ENCODE results near the gene CACNB2. TPM values are rescaled to one million over a fixed set of nuclear protein-coding genes. Genes with fewer than 3 reads are reported as not detected.

The CACNB2 gene
- total and polyA plus RNA-seq, 10 of the 15 experiments (the other 5 are each of a cell fraction or from before 2014, with no cell fraction given), result 0.62 to 8.1 (median 1.2) TPM

DNA sequence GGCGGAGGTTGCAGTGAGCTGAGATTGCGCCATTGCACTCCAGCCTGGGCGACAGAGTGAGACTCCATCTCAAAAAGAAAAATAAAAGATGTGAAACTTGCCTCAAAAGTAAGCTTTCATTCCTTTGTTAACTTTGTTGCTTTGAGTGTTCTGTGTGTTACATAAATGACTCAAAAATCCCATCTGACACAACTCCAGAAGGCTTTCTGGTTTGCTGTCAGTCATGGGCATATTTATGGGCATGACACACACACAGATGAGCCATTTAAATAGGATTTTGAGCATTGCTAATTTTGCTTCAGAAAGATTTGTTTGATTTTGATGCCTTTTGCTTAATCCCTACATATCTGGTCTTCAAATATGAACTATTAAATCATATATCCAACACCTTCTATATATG is 82.6 kb downstream of the CACNB2 start:
- FAIRE-seq, result no peak
- Histone ChIP-seq H3K27me3 (replicated peaks in 1 of 2; ENCODE audit: control insufficient read depth in 2 of 2, insufficient read depth in 2 of 2, low read length in 1 of 2) (no peaks in the 10 kb centered on the region), H3K9ac (ENCODE audit: control insufficient read depth, insufficient read depth, low read length) (no peak overlapping the region), H2AFZ (ENCODE audit: control insufficient read depth, low read depth, low read length) (no peak overlapping the region), H3K36me3 (ENCODE audit: control insufficient read depth in 2 of 2, insufficient read depth in 2 of 2, low read length in 1 of 2) (no peaks in the 10 kb centered on the region), H3K4me1 (ENCODE audit: control insufficient read depth, insufficient read depth, low read length) (no peaks in the 10 kb centered on the region), H3K4me2 (ENCODE audit: control insufficient read depth, insufficient read depth) (no peak overlapping the region), H4K20me1 (ENCODE audit: control insufficient read depth, insufficient read depth) (no peaks in the 10 kb centered on the region), H3K4me3 (no peak overlapping the region), H3K79me2 (ENCODE audit: control insufficient read depth, insufficient read depth, low read length) (no peaks in the 10 kb centered on the region), H3K9me3 (replicated peaks; ENCODE audit: control insufficient read depth, insufficient read depth, low read length) (no peaks in the 10 kb centered on the region), H3K27ac (ENCODE audit: control insufficient read depth, insufficient read depth) (no peak overlapping the region)
- DNase-seq (ENCODE audit: low read depth, low spot score), result no peak
- POLR2A ChIA-PET, result no interaction called here
- intact Hi-C loops (cut with micrococcal nuclease; ENCODE audit: unreplicated experiment) (no loop called here), in situ Hi-C loops (cut with MboI) (loop anchor here (10.0 kb wide), 1 partner anchor 618 kb away; no protein-coding TSS in a partner anchor)
- ATAC-seq, result peak; percentile 48
- RAD21 ChIA-PET (ENCODE audit: unreplicated experiment), result no interaction called here
- CTCF ChIA-PET, result no interaction called here
- TF ChIP-seq ATF3 (IDR thresholded peaks at IDR 0.05; ENCODE audit: borderline replicate concordance, extremely low read depth, low read depth, low read length), result no peak
- no peak for TF ChIP-seq TBL1XR1 (IDR thresholded peaks at IDR 0.05; ENCODE audit: low read depth, low read length)
- 0 out of 2 replicates have a peak, but pooled peaks have one; percentile 9 for TF ChIP-seq JUNB (IDR thresholded peaks at IDR 0.05)
- no peak for TF ChIP-seq RFX5 (IDR thresholded peaks at IDR 0.05; ENCODE audit: low read depth, low read length)
- WGBS (ENCODE audit: insufficient coverage, insufficient replicate concordance, low lambda C conversion rate, missing lambda C conversion rate), result 31% methylated on average over 3 of the region's 3 CpGs
- SMC1A ChIA-PET (ENCODE audit: uncharacterized antibody, unreplicated experiment), result interaction anchor here (0.8 kb wide), 1 partner anchor 17 kb away, joined by 3 read pairs; no protein-coding TSS in a partner anchor
- no TSS peak for BruUV-seq (replicated peaks)

DNA sequence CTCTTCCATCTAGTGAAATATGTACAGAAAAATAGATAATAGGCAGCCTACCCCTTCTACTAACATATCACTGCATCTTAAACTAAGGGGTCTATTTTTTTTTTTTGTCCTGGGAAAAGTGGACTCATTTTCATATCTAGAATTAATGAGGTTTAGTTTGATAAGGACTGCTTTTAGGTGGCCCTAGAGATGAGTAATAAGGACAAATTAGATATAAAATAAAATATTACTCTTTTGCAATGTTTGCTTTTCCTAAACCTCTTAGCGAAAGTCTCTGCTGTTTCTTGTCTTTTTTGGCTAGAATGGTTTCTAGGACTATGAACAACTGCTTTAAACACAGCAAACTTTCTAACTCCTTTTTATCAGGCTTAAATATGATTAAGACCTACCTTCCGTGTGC is 83.7 kb downstream of the CACNB2 start:
- Histone ChIP-seq H3K4me1 (ENCODE audit: control insufficient read depth, insufficient read depth, low read length) (no peaks in the 10 kb centered on the region), H3K9ac (ENCODE audit: control insufficient read depth, insufficient read depth, low read length) (no peak overlapping the region), H2AFZ (ENCODE audit: control insufficient read depth, low read depth, low read length) (no peak overlapping the region), H3K36me3 (ENCODE audit: control insufficient read depth in 2 of 2, insufficient read depth in 2 of 2, low read length in 1 of 2) (no peaks in the 10 kb centered on the region), H3K4me3 (no peak overlapping the region), H3K27me3 (replicated peaks in 1 of 2; ENCODE audit: control insufficient read depth in 2 of 2, insufficient read depth in 2 of 2, low read length in 1 of 2) (no peaks in the 10 kb centered on the region), H3K27ac (ENCODE audit: control insufficient read depth, insufficient read depth) (no peak overlapping the region), H3K4me2 (ENCODE audit: control insufficient read depth, insufficient read depth) (no peak overlapping the region), H4K20me1 (ENCODE audit: control insufficient read depth, insufficient read depth) (no peaks in the 10 kb centered on the region), H3K9me3 (replicated peaks; ENCODE audit: control insufficient read depth, insufficient read depth, low read length) (no peaks in the 10 kb centered on the region), H3K79me2 (ENCODE audit: control insufficient read depth, insufficient read depth, low read length) (no peaks in the 10 kb centered on the region)
- intact Hi-C loops (cut with micrococcal nuclease; ENCODE audit: unreplicated experiment), result no loop called here
- DNase-seq (ENCODE audit: low read depth, low spot score) (no peak), ATAC-seq (no peak), FAIRE-seq (no peak)
- ChIA-PET RAD21 (ENCODE audit: unreplicated experiment) (interaction anchor here (0.7 kb wide), 1 partner anchor 88 kb away, joined by 3 read pairs; no protein-coding TSS in a partner anchor), CTCF (interaction anchor here (0.7 to 2.4 kb wide), 3 partner anchors 7 to 16 kb away, joined by 3 to 7 read pairs (median 4); no protein-coding TSS in a partner anchor), POLR2A (no interaction called here), SMC1A (ENCODE audit: uncharacterized antibody, unreplicated experiment) (interaction anchor here (0.6 to 1.4 kb wide), 2 partner anchors 9 to 64 kb away, joined by 3 read pairs; no protein-coding TSS in a partner anchor)
- WGBS (ENCODE audit: insufficient coverage, insufficient replicate concordance, low lambda C conversion rate, missing lambda C conversion rate), result 49% methylated on average over 2 of the region's 2 CpGs
- no TSS peak for BruUV-seq (replicated peaks)
- in situ Hi-C loops (cut with MboI), result loop anchor here (10.0 kb wide), 1 partner anchor 619 kb away; no protein-coding TSS in a partner anchor
- no peak for TF ChIP-seq CTCF (IDR thresholded peaks at IDR 0.05 in 2 of 3, conservative IDR thresholded peaks at IDR 0.05 in 1 of 3; ENCODE audit: control insufficient read depth in 2 of 3, extremely low read depth in 1 of 3, insufficient read depth in 1 of 3, low read depth in 3 of 3, low read length in 3 of 3)
- TF ChIP-seq, protein P1, sequence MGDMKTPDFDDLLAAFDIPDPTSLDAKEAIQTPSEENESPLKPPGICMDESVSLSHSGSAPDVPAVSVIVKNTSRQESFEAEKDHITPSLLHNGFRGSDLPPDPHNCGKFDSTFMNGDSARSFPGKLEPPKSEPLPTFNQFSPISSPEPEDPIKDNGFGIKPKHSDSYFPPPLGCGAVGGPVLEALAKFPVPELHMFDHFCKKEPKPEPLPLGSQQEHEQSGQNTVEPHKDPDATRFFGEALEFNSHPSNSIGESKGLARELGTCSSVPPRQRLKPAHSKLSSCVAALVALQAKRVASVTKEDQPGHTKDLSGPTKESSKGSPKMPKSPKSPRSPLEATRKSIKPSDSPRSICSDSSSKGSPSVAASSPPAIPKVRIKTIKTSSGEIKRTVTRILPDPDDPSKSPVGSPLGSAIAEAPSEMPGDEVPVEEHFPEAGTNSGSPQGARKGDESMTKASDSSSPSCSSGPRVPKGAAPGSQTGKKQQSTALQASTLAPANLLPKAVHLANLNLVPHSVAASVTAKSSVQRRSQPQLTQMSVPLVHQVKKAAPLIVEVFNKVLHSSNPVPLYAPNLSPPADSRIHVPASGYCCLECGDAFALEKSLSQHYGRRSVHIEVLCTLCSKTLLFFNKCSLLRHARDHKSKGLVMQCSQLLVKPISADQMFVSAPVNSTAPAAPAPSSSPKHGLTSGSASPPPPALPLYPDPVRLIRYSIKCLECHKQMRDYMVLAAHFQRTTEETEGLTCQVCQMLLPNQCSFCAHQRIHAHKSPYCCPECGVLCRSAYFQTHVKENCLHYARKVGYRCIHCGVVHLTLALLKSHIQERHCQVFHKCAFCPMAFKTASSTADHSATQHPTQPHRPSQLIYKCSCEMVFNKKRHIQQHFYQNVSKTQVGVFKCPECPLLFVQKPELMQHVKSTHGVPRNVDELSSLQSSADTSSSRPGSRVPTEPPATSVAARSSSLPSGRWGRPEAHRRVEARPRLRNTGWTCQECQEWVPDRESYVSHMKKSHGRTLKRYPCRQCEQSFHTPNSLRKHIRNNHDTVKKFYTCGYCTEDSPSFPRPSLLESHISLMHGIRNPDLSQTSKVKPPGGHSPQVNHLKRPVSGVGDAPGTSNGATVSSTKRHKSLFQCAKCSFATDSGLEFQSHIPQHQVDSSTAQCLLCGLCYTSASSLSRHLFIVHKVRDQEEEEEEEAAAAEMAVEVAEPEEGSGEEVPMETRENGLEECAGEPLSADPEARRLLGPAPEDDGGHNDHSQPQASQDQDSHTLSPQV (IDR thresholded peaks at IDR 0.05), result no peak
- no peak for TF ChIP-seq EP300 (IDR thresholded peaks at IDR 0.05; ENCODE audit: borderline replicate concordance in 1 of 2, control insufficient read depth in 1 of 2, low read depth in 2 of 2, low read length in 2 of 2)
- TF ChIP-seq CBX3 (IDR thresholded peaks at IDR 0.05; ENCODE audit: borderline replicate concordance, low read depth), result no peak
- TF ChIP-seq TAF1 (IDR thresholded peaks at IDR 0.05; ENCODE audit: borderline replicate concordance, low read depth, low read length), result no peak
- no peak for TF ChIP-seq SRF (IDR thresholded peaks at IDR 0.05; ENCODE audit: low read depth in 2 of 2, low read length in 2 of 2)

Measured in GM12878 (cell line).